ENCODE data around the gene TACR1. TPM values are rescaled to one million over a fixed set of nuclear protein-coding genes. Genes with fewer than 3 reads are reported as not detected.

The TACR1 gene
- total RNA-seq, 1 donor: not detected

GRCh38 chr2:75045526-75046050 is 153.7 kb downstream of the TACR1 start:
- no peak for TF ChIP-seq CTCF (IDR thresholded peaks at IDR 0.05; ENCODE audit: insufficient read depth, low read depth, low read length)
- H3K4me3 ChIP-seq (ENCODE audit: low read depth, low read length): no peak overlapping the region
- no peak for DNase-seq (ENCODE audit: low read depth)

- no peak for DNase-seq (ENCODE audit: low read depth)
- TF ChIP-seq CTCF (IDR thresholded peaks at IDR 0.05; ENCODE audit: insufficient read depth, low read depth, low read length): no peak
- no peak overlapping the region for H3K4me3 ChIP-seq (ENCODE audit: low read depth, low read length)
Measured at GRCh38 chr2:75044291-75044690, 155.0 kb downstream of the TACR1 start.

GRCh38 chr2:75042823-75043222 is 156.5 kb downstream of the TACR1 start:
- no peak for DNase-seq (ENCODE audit: low read depth)
- no peak for TF ChIP-seq CTCF (IDR thresholded peaks at IDR 0.05; ENCODE audit: insufficient read depth, low read depth, low read length)
- H3K4me3 ChIP-seq (ENCODE audit: low read depth, low read length): no peak overlapping the region

- no peak for TF ChIP-seq CTCF (IDR thresholded peaks at IDR 0.05; ENCODE audit: insufficient read depth, low read depth, low read length)
- no peak overlapping the region for H3K4me3 ChIP-seq (ENCODE audit: low read depth, low read length)
- peak; percentile 27 for DNase-seq (ENCODE audit: low read depth)
Measured at GRCh38 chr2:75041731-75042600, 157.4 kb downstream of the TACR1 start.

- no peak for DNase-seq (ENCODE audit: low read depth)
- H3K4me3 ChIP-seq (ENCODE audit: low read depth, low read length): no peak overlapping the region
- TF ChIP-seq CTCF (IDR thresholded peaks at IDR 0.05; ENCODE audit: insufficient read depth, low read depth, low read length): no peak
Measured at GRCh38 chr2:75041226-75041625, 158.1 kb downstream of the TACR1 start.

- no peak for DNase-seq (ENCODE audit: low read depth)
- TF ChIP-seq CTCF (IDR thresholded peaks at IDR 0.05; ENCODE audit: insufficient read depth, low read depth, low read length): no peak
- H3K4me3 ChIP-seq (ENCODE audit: low read depth, low read length): no peak overlapping the region
Measured at GRCh38 chr2:75035444-75036353, 163.6 kb downstream of the TACR1 start.
